ENCODE results near the gene OR6N2. TPM values are rescaled to one million over a fixed set of nuclear protein-coding genes. Genes with fewer than 3 reads are reported as not detected.

Gene OR6N2, protein sequence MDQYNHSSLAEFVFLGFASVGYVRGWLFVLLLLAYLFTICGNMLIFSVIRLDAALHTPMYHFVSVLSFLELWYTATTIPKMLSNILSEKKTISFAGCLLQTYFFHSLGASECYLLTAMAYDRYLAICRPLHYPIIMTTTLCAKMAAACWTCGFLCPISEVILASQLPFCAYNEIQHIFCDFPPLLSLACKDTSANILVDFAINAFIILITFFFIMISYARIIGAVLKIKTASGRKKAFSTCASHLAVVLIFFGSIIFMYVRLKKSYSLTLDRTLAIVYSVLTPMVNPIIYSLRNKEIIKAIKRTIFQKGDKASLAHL
- polyA plus RNA-seq (ENCODE audit: insufficient read length in 3 of 3), result not detected
- long read RNA-seq, donor 1, result 0 reads
- long read RNA-seq, donor 2, result 0 reads
- long read RNA-seq, donor 3, result 0 reads
- long read RNA-seq, donor 4, result 0 reads
- long read RNA-seq, donor 5, result 0 reads
- long read RNA-seq, donor 6, result 0 reads
- long read RNA-seq, donor 7, result 0 reads
- long read RNA-seq, donor 8, partial matches to known transcripts, result 0 of 1 reads
- long read RNA-seq, donor 8, other reads (novel, unspliced or antisense), result 0 of 1 reads
- long read RNA-seq, donor 9, result 0 reads
- long read RNA-seq, donor 10, result 0 reads
- long read RNA-seq, donor 11, result 0 reads
- long read RNA-seq, donor 12, result 0 reads
- long read RNA-seq, donor 13, result 0 reads
- long read RNA-seq, donor 14, result 0 reads
- long read RNA-seq, donor 15, result 0 reads
- long read RNA-seq, donor 16, result 0 reads

DNA sequence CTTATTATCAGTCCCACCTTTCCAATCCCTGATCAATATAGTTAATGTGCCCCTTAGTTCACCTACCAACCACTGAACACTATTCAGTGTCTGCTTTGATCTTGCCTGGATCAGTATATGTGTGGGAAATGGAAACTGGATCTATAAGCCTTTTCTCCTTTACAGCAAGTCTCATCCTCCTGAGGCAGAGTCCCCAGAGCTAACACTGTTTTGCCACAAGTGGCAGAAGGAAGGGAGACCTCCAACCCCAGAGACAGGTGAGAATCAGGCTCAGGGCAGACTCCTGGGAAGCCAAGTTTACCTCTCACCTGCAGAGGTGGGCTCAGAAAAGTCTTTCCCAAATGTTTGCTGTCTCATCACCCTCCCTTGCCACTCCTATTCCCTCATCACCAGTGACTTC lies at the start of gene OR6N2:
TSS of gene OR6N2 (minus strand) at position 101 of the 400 bp plus-strand sequence. CDS start 3,569 bp downstream, outside the sequence.
- no peak for DNase-seq

DNA sequence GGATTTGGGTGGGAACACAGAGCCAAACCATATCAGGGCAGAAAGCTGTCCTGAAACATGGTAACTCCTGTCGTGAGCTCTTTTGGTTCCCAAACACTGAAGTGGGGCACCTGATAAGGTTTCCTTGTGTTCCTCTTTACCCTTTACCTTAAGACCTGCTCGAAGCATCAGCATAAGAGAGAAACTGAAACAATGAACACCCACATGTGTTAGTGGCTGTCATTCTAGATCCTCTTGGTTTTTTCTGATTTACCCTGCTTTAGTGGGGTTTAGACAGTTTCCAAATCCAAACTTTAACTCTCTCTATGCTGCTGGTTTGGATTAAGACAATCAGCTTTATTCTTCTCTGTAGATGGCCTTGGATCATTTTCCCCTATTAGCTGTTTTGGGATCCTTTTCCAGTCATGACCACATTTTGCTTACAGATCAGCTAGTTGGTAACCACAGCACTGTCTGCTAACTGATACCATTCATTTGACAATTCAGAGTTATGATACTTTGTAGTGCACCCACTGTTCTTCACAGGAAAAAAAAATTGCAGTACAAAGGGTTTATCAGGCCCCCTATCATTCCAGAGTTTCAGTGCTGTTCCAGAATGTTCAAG lies 49.2 kb upstream of the OR6N2 start:
- DNase-seq, result no peak

DNA sequence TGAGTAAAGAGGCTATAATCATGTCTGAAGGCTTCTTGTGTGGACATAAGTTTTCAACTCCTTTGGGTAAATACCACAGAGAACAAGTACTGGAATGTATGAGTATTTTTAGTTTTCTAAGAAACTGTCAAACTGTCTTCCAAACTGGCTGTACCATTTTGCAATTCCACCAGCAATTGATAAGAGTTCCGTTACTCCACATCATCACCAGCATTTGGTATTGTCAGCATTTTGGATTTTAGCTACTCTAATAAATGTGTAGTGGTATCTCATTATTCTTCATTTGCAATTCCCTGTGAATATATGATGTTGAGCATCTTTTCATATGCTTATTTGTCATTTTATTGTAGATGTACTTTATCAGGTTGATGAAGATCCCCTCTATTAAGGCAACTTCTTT lies 40.7 kb upstream of the OR6N2 start:
- no peak for DNase-seq

DNA sequence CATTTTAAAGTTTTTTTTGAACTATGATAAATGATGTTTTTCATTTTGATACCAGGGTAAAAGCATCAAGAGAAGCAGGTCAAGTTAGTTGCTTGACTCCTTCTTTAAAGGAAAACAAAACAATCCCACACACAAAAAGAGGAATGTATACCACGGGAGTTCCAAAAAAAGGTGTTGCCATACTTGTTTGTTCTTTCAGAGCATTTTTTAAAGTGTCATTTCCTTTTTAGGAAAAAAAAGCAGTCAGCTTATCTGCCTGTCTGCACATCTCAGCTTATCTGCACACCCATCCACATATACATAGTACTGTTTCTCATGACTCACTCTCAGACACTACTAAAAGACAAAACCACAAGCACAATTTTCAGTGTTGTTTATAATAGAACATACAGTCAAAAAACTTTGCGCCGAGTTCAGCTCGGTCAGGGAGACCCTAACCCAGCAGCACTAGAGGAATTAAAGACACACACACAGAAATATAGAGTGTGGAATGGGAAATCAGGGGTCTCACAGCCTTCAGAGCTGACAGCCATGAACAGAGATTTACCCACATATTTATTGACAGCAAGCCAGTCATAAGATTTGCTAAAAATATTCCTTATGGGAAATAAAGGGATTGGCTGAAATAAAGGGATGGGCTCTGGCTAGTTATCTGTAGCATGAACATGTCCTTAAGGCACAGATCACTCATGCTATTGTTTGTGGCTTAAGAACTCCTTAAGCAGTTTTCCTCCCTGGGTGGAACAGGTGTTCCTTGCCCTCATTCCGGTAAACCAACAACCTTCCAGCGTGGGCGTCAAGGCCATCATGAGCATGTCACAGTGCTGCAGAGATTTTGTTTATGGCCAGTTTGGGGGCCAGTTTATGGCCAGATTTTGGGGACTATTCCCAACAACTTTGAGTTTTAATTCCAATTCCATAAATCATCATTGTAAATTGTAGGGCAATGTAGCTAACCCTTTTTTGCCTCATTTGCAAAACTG lies 38.7 kb upstream of the OR6N2 start:
- DNase-seq, result no peak

DNA sequence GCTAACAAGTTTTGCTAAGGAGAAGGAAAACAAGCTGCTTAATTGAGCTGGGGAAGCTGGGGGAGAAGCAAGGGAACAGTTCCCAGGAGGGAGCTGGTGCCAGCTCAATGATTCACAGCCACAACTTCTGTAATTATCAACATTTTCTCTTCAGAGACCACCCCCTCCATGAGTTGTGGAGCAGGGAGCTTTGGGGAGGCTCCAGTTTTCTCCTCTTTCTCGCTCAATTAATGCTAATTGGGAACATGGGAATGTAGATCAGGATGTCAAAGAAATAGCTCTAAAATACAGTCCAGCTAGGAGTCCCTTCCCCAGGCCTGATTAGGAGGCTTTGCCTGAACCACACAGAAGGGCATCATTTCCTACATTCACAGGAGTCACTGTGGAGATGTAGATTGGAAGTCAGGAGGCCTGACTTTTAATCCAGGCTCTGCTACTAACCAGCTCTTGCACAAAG lies 38.0 kb upstream of the OR6N2 start:
- peak; percentile 0 for DNase-seq

DNA sequence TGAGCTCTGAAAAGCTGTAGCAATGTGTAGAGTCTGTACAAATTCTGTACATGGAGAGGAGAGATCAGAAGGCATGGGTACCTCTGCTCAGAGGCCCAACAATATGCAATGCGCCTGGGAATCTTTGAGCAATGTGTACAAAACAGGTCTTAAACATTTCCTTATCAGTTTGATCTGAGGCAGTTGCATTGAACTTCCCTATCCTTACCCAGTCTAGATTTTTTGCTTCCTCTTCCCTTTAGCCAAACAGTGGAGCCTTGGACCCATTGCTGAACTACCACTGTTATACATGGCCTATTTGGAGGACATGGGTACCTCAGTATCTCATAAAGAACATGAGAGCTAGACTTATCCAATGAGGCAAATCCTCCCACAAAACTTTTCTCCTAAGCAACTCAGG lies 37.6 kb upstream of the OR6N2 start:
- DNase-seq, result no peak

DNA sequence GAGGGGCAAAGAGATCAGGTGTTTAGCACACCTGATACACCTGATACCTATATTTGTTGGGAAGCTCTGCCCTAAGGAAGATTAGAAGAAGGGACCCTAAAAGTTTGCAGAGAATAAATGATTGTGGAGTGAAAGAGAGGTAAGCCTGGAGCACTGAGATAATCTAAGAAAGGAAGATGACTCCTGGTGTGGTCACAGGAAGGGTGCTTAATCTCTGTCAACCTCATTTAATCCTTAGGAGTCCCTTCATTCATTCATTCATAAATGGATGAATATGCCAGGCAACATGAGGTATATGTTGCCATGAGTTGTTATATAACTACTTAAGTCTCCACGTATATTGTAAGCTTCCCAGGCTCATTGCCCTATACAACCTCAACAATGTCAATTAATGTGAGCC lies 34.0 kb upstream of the OR6N2 start:
- DNase-seq, result no peak

DNA sequence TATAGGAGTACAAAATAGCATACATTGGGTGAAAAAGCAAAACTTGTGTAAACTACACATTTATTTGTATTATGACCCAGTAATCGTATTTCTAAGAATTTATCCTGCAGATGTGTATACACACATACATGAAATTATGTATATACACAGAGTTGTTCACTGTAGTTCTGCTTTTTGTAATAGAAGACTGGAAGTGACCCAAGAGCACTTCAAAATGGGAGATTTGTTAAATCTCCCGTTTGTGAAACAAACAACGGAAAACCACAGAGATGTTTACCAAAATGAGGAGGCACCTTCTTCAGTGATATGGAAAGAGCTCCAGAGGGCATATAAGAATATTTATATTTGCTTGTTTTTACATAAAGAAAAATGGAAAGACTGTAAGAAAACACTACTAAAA lies 32.2 kb upstream of the OR6N2 start:
- DNase-seq, result no peak

DNA sequence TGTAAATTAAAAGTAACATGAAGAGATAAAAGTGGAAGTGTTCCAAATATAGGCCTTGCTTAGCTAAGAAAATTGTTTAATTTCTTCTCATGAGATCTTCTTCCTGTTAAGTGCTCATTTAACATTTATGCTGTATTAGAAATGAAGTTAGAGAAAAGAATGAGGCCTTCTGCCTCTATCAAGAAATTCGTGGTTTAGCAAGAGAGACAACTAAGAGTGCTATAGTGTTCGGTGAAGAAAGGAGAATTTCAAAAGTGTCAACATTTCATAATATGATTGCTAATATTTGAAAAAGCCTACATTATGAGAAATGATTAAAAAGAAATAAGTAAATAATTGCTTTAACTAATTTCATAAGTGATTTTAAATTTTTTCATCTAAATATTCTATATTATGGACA lies 31.3 kb upstream of the OR6N2 start:
- no peak for DNase-seq

DNA sequence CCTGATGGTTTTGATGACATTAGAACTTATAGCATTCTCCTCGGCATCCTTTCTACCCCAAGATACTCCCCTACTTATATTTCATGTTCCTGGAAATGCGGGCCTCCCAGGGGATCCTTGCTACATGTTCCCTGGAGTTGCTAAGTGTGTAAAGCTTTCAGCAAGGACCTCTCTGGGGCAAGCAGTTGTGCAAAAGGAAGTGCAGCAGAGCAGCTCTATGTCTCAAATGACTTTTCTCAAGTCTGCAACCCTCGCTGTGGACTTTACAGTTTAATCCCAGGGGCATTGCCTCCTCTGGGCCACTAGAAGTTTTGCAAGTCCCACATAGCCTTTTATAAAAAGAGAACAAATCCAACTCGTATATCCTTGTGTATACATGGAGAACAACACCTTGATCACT lies 29.3 kb upstream of the OR6N2 start:
- no peak for DNase-seq

DNA sequence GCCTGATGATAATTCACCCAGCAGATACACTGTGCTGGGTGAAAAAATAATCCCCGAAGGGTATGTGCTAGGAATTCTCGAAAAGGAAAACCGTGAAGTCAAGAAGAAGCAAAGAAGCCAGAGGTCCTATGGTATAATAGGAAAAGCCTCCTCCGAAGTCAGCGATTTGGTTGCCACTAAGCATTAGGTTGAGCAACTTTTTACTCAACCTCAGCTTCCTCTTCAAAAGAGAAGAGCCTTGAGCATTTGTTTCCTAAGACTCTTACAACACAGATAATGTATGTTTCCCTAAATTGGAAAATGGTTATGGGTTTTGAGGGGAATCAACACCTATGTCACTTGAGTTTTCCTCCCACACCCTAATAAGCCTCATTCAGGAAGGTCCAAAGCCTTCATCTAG lies 28.9 kb upstream of the OR6N2 start:
- no peak for DNase-seq

DNA sequence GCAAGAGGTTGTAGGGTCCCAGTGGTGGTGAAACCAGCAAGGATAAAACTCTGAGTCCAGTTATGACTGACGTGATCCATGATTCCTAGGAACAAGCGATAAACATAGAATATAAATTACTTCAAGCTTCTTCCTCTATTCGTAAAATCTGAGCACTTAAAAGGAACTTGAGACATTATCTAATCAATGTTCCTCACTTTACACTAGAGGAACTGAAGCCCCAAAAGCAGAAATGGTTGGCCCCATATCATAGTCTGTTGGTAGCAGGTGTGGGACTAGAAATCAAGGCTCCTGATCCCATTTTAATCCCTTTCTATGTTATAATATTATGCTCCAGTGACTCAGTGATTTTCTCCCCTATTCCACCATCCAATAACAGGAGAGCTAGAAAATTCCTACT lies 28.3 kb upstream of the OR6N2 start:
- DNase-seq, result no peak

DNA sequence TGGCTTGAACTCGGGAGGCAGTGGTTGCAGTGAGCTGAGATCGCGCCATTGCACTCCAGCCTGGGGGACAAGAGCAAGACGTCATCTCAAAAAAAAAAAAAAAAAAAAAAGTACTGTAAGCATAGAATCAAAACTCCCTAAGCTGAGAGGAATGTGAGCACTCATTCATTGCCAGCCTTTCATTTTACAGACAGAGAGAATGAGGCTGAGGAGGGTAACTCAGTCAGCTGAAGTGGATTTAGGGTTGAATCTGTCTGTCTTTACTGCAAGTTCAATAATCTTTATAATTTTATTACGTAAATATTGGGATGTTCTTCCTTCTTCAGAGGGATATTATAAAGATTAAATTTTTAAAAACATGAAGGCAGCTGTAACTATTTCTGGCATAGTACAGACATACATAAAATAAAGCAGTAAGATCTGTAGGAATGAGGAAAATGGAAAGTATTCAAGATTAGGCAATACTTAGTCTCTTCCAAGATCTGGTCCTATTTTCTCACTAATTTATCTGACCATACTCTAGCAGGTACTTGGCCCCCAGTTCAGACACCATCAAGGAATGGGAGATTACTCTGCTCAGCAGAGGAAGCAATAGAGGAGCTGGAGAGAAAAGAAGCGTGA lies 26.0 kb upstream of the OR6N2 start:
- no peak for DNase-seq

DNA sequence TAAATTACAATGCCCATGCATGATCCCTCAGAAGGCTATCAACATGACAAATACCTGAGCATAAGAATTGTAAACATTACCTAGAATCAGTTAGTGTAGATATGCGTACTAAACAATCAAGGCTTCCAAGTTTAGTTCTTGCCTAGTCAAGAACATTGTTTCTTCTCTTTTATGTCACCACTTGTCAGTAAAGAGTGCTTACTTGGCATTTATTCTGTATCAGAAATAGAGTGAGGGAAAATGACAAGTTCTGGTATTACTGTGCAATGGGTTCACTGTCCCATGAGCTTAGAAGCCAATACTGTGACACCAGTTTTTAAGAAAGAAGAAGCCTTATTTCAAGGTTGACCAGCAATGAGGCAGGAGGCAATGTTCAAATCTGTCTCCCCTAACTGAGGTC lies 22.7 kb upstream of the OR6N2 start:
- no peak for DNase-seq

DNA sequence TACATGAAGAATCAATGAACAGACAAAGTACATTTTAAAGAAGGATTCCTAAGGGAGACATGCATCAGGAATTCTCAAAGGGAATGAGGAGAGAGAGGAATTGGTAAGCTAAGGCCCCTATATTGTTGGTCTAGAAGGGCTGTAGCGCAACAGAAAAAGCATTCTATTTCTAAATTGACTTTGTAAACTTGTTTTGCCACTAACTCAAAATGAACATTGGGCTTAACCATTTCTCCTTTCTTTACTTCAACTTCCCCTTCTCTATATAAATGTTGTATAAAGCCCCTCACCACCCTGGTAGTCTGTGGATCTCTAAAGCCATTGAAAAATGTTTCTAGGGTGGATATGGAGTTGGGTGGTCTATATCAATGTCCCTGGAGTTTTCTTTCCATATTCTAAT lies 20.4 kb upstream of the OR6N2 start:
- no peak for DNase-seq

DNA sequence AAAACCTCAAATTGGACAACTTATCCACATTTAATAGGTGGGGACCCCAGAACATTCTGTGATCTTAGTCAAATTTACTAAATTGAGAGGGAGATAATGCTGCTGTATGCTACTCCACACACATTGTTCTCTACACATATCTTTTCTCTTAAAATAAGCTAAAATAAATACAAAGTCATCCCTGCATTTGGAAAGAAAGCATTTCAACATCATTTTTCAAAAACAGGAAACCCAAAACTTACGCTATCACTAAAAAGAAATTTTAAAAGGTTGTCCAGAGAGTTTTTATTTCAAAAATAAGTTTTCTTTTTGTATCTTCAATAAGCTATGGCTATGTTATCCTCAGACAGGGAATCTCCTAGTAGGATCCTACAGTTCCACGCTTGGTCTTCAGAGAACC lies 19.5 kb upstream of the OR6N2 start:
- no peak for DNase-seq

DNA sequence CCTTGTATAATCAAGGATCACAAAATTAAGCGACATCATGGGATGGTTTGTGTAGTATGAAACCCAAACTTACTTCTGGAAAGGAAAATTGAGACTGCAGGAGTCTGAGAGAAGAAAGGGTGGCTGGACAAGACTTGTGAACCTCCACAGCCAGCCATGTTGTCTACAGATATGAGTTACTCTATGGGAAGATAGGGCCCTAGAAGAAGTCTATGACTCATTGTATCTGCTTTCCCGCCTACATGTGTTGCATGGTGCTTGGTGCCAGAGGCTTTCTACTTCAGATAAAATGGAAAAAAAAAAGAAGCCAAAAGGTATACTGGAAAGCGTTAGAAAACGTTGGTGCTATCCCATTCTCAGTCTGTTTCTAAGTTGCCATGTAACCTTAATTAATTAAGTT lies 18.7 kb upstream of the OR6N2 start:
- DNase-seq, result no peak

DNA sequence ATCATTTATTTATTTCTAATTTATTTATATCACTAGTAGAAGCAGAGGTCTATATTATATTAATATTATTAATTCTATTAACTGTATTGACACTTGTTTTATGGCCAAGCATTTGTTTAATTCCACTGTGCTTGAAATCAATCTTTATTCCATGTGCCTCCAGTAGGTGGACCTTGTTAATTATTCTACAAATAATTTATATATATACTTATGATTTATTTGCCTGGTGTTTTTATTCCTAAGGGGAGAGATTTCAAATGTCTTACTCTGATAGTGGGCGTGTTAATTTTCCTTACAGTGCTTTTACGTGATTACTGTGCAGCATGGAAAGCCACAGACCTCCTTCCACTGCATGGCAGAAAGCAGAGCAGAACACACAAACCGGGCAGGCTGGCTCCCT lies 17.5 kb upstream of the OR6N2 start:
- DNase-seq, result no peak

DNA sequence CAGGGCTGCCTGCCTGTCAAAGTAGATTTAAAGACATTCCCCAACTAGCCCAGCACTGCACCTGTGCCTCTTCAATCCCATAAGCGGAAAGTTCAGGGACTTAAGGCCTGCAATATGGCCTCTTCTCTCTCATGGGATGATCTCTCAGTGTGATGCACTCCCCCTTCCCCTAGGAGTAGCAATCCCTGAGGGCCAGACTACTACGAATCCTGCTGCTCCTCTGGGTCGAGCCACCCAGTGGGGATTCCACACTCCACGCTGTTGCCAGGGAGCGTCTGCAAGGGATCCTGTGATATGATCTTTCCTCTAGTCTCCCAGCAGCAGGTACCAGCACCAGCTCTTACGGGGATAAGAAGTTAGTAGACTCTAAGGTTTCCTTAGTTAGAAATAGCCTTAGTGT lies 13.2 kb upstream of the OR6N2 start:
- DNase-seq, result no peak

DNA sequence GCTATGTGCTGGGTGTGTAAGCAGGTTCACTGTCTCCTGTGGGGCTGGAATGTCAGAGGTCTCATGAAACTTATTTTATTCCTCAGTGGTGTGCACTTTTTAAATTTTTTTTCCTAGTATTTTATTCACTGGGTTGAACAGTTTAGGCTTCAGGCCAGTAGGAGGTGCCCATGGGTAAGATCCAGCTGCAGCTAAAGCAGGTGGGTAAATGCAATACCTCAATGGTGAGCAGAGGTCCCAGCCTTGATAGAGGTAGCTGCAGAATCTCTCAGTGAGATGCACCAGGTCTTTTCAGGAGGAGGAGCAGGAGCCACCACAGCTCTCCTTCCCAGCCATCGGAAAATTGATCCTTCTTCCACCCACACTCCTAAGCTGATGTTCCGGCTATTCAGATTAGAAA lies 12.6 kb upstream of the OR6N2 start:
- DNase-seq, result no peak
